SJCRH30 (cell line): Measurements from ENCODE around the gene STRIP2. TPM values are rescaled to one million over a fixed set of nuclear protein-coding genes. Genes with fewer than 3 reads are reported as not detected.
A peak's percentile ranks its signal among the peaks of the same experiment; 100 is the strongest.
"Not testable (repeated sequence)": the region's sequence is repeated elsewhere in the genome, so short reads cannot be mapped to it uniquely, and the experiment has no call there.

ENCODE experiments used
- DNase-seq, 2 experiments: peaks; one replicate each; pipeline ENCODE4 v3.0.0-alpha.2; 2015 to 2020
- H3K27ac ChIP-seq: fragments of 250-450 bp; sonication (Bioruptor Pico); 2 replicates; pipeline ENCODE4 v1.5.1; 2020; ENCODE audit warnings: mild to moderate bottlenecking, moderate library complexity
- H3K27me3 ChIP-seq: fragments of 250-450 bp; sonication (Bioruptor Pico); 2 replicates; pipeline ENCODE4 v1.5.1; 2020; ENCODE audit warnings: mild to moderate bottlenecking, moderate library complexity
- H3K36me3 ChIP-seq: fragments of 250-450 bp; sonication (Bioruptor Pico); 2 replicates; pipeline ENCODE4 v1.5.1; 2020; ENCODE audit warnings: mild to moderate bottlenecking, moderate library complexity
- H3K4me1 ChIP-seq: fragments of 250-450 bp; sonication (Bioruptor Pico); 2 replicates; pipeline ENCODE4 v1.5.1; 2020; ENCODE audit warnings: mild to moderate bottlenecking, moderate library complexity
- H3K4me3 ChIP-seq: fragments of 250-450 bp; sonication (Bioruptor Pico); 2 replicates; pipeline ENCODE4 v1.5.1; 2020; ENCODE audit warnings: mild to moderate bottlenecking, moderate library complexity
- H3K9me3 ChIP-seq: fragments of 250-450 bp; sonication (Bioruptor Pico); replicated peaks from 2 replicates; pipeline ENCODE4 v1.5.1; 2020; ENCODE audit warnings: mild to moderate bottlenecking, moderate library complexity
- total RNA-seq: library from RNA; depleted of rRNA; stranded (reverse); fragments of >200 nt; shearing (Covaris generic); gene quantifications from 2 replicates; pipeline ENCODE4 v1.2.3, GENCODE V29; 2014

Gene STRIP2
- total RNA-seq, 1 experiment from 2014 or later, result 16.7 TPM

- DNase-seq, result no peak
- Histone ChIP-seq H3K36me3 (peaks cover 5% of the 10 kb centered on the region; the same call in 1 of the 2 replicates), H3K4me1 (peaks cover 7% of the 10 kb centered on the region; the same call in 1 of the 2 replicates), H3K9me3 (no peaks in the 10 kb centered on the region), H3K27me3 (no peaks in the 10 kb centered on the region), H3K27ac (no peak overlapping the region), H3K4me3 (no peak overlapping the region)
These were observed 2.2 kb downstream of the STRIP2 start for GRCh38 chr7:129436335-129436923.

GRCh38 chr7:129437190-129437589 is 3.0 kb downstream of the STRIP2 start:
- Histone ChIP-seq H3K4me1 (peaks cover 7% of the 10 kb centered on the region; the same call in 1 of the 2 replicates), H3K4me3 (no peak overlapping the region), H3K27ac (no peak overlapping the region), H3K36me3 (peaks cover 5% of the 10 kb centered on the region; the same call in 1 of the 2 replicates), H3K9me3 (no peaks in the 10 kb centered on the region), H3K27me3 (no peaks in the 10 kb centered on the region)
- peak in 1 of 2 experiments; percentile 10 for DNase-seq

- no peak overlapping the region for H3K27ac ChIP-seq
- no peaks in the 10 kb centered on the region for H3K27me3 ChIP-seq
These were observed 4.1 kb downstream of the STRIP2 start for GRCh38 chr7:129438281-129438838.

GRCh38 chr7:129438839-129439651 is 4.8 kb downstream of the STRIP2 start:
- DNase-seq, result no peak
- Histone ChIP-seq H3K27ac (no peak overlapping the region), H3K4me1 (peaks cover 4% of the 10 kb centered on the region; the same call in 1 of the 2 replicates), H3K36me3 (peaks cover 10% of the 10 kb centered on the region; the same call in 1 of the 2 replicates), H3K4me3 (no peak overlapping the region), H3K9me3 (no peaks in the 10 kb centered on the region), H3K27me3 (no peaks in the 10 kb centered on the region)

More at GRCh38 chr7:129438281-129438838, 4.1 kb downstream of the STRIP2 start:
- peaks cover 8% of the 10 kb centered on the region; the same call in 1 of the 2 replicates for H3K36me3 ChIP-seq
- no peak for DNase-seq
- peaks cover 4% of the 10 kb centered on the region; the same call in 1 of the 2 replicates for H3K4me1 ChIP-seq
- H3K9me3 ChIP-seq, result no peaks in the 10 kb centered on the region
- no peak overlapping the region for H3K4me3 ChIP-seq

GRCh38 chr7:129439963-129440625 is 5.9 kb downstream of the STRIP2 start:
- H3K27me3 ChIP-seq, result no peaks in the 10 kb centered on the region
- no peak overlapping the region for H3K4me3 ChIP-seq
- no peaks in the 10 kb centered on the region for H3K9me3 ChIP-seq
- no peak overlapping the region for H3K27ac ChIP-seq
- H3K4me1 ChIP-seq, result peaks cover 3% of the 10 kb centered on the region; the same call in 1 of the 2 replicates
- peaks cover 20% of the 10 kb centered on the region for H3K36me3 ChIP-seq
- no peak for DNase-seq

GRCh38 chr7:129443612-129444011 is 9.4 kb downstream of the STRIP2 start:
- H3K4me1 ChIP-seq, result no peaks in the 10 kb centered on the region
- no peak overlapping the region for H3K4me3 ChIP-seq
- peaks cover 1% of the 10 kb centered on the region; the same call in 1 of the 2 replicates for H3K9me3 ChIP-seq
- no peaks in the 10 kb centered on the region for H3K27me3 ChIP-seq
- peaks cover 46% of the 10 kb centered on the region for H3K36me3 ChIP-seq
- DNase-seq, result no peak
- no peak overlapping the region for H3K27ac ChIP-seq

- not testable (repeated sequence) for H3K4me3 ChIP-seq, H3K4me1 ChIP-seq, H3K9me3 ChIP-seq, DNase-seq, H3K27me3 ChIP-seq, H3K27ac ChIP-seq
- H3K36me3 ChIP-seq, result peaks cover 57% of the 10 kb centered on the region
These were observed 10.5 kb downstream of the STRIP2 start for GRCh38 chr7:129444776-129445175.

- not testable (repeated sequence) for H3K4me1 ChIP-seq, H3K27me3 ChIP-seq, H3K27ac ChIP-seq, H3K4me3 ChIP-seq, DNase-seq, H3K9me3 ChIP-seq
- peaks cover 64% of the 10 kb centered on the region for H3K36me3 ChIP-seq
These were observed 12.7 kb downstream of the STRIP2 start for GRCh38 chr7:129446925-129447324.

GRCh38 chr7:129447445-129447844 is 13.2 kb downstream of the STRIP2 start:
- H3K4me1 ChIP-seq, H3K27me3 ChIP-seq, H3K27ac ChIP-seq, H3K4me3 ChIP-seq, DNase-seq, H3K9me3 ChIP-seq: not testable (repeated sequence)
- H3K36me3 ChIP-seq, result peaks cover 65% of the 10 kb centered on the region

- peaks cover 63% of the 10 kb centered on the region for H3K36me3 ChIP-seq
- H3K4me3 ChIP-seq, H3K27me3 ChIP-seq, H3K9me3 ChIP-seq, H3K4me1 ChIP-seq, DNase-seq, H3K27ac ChIP-seq: not testable (repeated sequence)
These were observed 14.4 kb downstream of the STRIP2 start for GRCh38 chr7:129448608-129449007.

- H3K4me1 ChIP-seq, result no peaks in the 10 kb centered on the region
- no peak for DNase-seq
These were observed 16.1 kb downstream of the STRIP2 start for GRCh38 chr7:129450295-129450694.

GRCh38 chr7:129452589-129453231 is 18.5 kb downstream of the STRIP2 start:
- Histone ChIP-seq H3K36me3 (peaks cover 70% of the 10 kb centered on the region), H3K27ac (no peak overlapping the region), H3K4me3 (no peak overlapping the region), H3K27me3 (no peaks in the 10 kb centered on the region), H3K4me1 (no peaks in the 10 kb centered on the region), H3K9me3 (peaks cover 8% of the 10 kb centered on the region; the same call in 1 of the 2 replicates)
- no peak for DNase-seq

More at GRCh38 chr7:129450295-129450694, 16.1 kb downstream of the STRIP2 start:
- Histone ChIP-seq H3K4me3 (no peak overlapping the region), H3K27ac (no peak overlapping the region), H3K27me3 (no peaks in the 10 kb centered on the region), H3K36me3 (peaks cover 65% of the 10 kb centered on the region), H3K9me3 (peaks cover 8% of the 10 kb centered on the region; the same call in 1 of the 2 replicates)

GRCh38 chr7:129453510-129454248 is 19.4 kb downstream of the STRIP2 start:
- no peak overlapping the region for H3K4me3 ChIP-seq
- H3K27me3 ChIP-seq, result no peaks in the 10 kb centered on the region
- no peaks in the 10 kb centered on the region for H3K4me1 ChIP-seq
- no peak for DNase-seq
- no peak overlapping the region for H3K27ac ChIP-seq
- peaks cover 6% of the 10 kb centered on the region; the same call in 1 of the 2 replicates for H3K9me3 ChIP-seq
- peaks cover 72% of the 10 kb centered on the region for H3K36me3 ChIP-seq

GRCh38 chr7:129454249-129454551 is 20.0 kb downstream of the STRIP2 start:
- no peaks in the 10 kb centered on the region for H3K27me3 ChIP-seq
- H3K9me3 ChIP-seq, result peaks cover under 1% of the 10 kb centered on the region; the same call in 1 of the 2 replicates
- no peaks in the 10 kb centered on the region for H3K4me1 ChIP-seq
- H3K36me3 ChIP-seq, result peaks cover 72% of the 10 kb centered on the region
- DNase-seq, result no peak
- no peak overlapping the region for H3K27ac ChIP-seq
- H3K4me3 ChIP-seq, result no peak overlapping the region
